OCI-LY3 (cell line): ENCODE results near the gene RALY.

ENCODE experiments used
- H2AFZ ChIP-seq: fragments of 200-600, 300-600 bp; shearing (Covaris generic); 2 replicates; pipeline ENCODE4 v1.6.0; 2014; ENCODE audit warnings: antibody characterized with exemption, low read depth, low read length
- H3K27ac ChIP-seq: fragments of 200-600, 300-600 bp; sonication (generic); 2 replicates; pipeline ENCODE4 v1.5.1; 2014; ENCODE audit warnings: mild to moderate bottlenecking, low read length, moderate library complexity, mixed read lengths
- H3K27me3 ChIP-seq: fragments of 200-600, 300-600 bp; sonication (generic); 2 replicates; pipeline ENCODE4 v1.6.1; 2014; ENCODE audit warnings: low read depth, low read length, mixed read lengths
- H3K36me3 ChIP-seq: fragments of 200-600, 300-600 bp; sonication (generic); replicated peaks from 2 replicates; pipeline ENCODE3; 2014; ENCODE audit warnings: low read depth, low read length, mixed read lengths
- H3K4me1 ChIP-seq: fragments of 300-600, 200-600 bp; sonication (generic); 2 replicates; pipeline ENCODE4 v1.6.1; 2014; ENCODE audit warnings: low read length, mixed read lengths
- H3K4me2 ChIP-seq: fragments of 200-600, 300-600 bp; sonication (generic); 2 replicates; pipeline ENCODE4 v1.6.1; 2014; ENCODE audit warnings: low read length, mixed read lengths
- H3K4me3 ChIP-seq: fragments of 300-600, 200-600 bp; sonication (generic); 2 replicates; pipeline ENCODE4 v1.5.1; 2014; ENCODE audit warnings: antibody characterized with exemption, mild to moderate bottlenecking, low read length, moderate library complexity
- H3K79me2 ChIP-seq: fragments of 300-600, 200-600 bp; shearing (Covaris generic); 2 replicates; pipeline ENCODE4 v1.6.1; 2014; ENCODE audit warnings: mild to moderate bottlenecking, low read length, mixed read lengths
- H3K9ac ChIP-seq: fragments of 300-600, 200-600 bp; shearing (Covaris generic); 2 replicates; pipeline ENCODE4 v1.6.0; 2014; ENCODE audit warnings: mild to moderate bottlenecking, low read length, moderate library complexity
- H3K9me3 ChIP-seq: fragments of 200-600, 300-600 bp; shearing (Covaris generic); 2 replicates; pipeline ENCODE4 v1.6.1; 2014; ENCODE audit warnings: low read length, mixed read lengths; ENCODE audit not compliant: insufficient read depth
- H4K20me1 ChIP-seq: fragments of 200-600, 300-600 bp; sonication (generic); 2 replicates; pipeline ENCODE4 v1.6.1; 2016; ENCODE audit warnings: low read length, mixed read lengths; ENCODE audit not compliant: insufficient read depth
- EZH2phosphoT487 ChIP-seq: fragments of 200-600 bp; shearing (Covaris generic); IDR thresholded peaks from 2 replicates; pipeline ENCODE4 v1.6.1; 2018; ENCODE audit warnings: antibody characterized with exemption, mixed run types, low read depth
- TF ChIP-seq, protein P1 (sequence below): fragments of 200-600, 300-600 bp; sonication (generic); IDR thresholded peaks from 2 replicates; pipeline ENCODE4 v1.5.1; 2014; ENCODE audit warnings: antibody characterized with exemption, low read length, low read depth

RALY gene

DNA sequence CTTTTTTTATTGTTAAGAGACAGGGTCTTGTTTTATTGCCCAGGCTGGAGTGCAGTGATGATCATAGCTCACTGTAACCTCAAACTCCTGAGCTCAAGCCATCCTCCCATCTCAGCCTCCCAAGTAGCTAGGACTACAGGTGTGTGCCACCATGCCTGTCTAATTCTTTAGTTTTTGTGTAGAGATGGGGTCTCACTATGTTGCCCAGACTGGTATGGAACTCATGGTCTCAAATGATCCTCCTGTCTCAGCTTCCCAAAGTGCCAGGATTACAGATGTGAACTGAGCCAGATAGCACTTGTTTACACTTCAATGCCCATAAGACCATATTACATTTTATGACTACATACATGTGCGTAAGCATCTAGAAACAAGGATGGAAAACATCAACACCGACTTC lies 100.2 kb downstream of the RALY start:
- Histone ChIP-seq H3K4me3 (no peak overlapping the region), H3K36me3 (peaks cover 87% of the 10 kb centered on the region), H3K27ac (no peak overlapping the region), H3K9ac (no peak overlapping the region), H3K27me3 (no peaks in the 10 kb centered on the region), H3K79me2 (peaks cover 34% of the 10 kb centered on the region), H3K4me2 (no peak overlapping the region), H4K20me1 (0 out of 2 replicates have a peak, but pooled peaks cover 16% of the 10 kb centered on the region), H2AFZ (no peak overlapping the region), H3K9me3 (no peaks in the 10 kb centered on the region), H3K4me1 (no peaks in the 10 kb centered on the region)
- TF ChIP-seq, protein P1, sequence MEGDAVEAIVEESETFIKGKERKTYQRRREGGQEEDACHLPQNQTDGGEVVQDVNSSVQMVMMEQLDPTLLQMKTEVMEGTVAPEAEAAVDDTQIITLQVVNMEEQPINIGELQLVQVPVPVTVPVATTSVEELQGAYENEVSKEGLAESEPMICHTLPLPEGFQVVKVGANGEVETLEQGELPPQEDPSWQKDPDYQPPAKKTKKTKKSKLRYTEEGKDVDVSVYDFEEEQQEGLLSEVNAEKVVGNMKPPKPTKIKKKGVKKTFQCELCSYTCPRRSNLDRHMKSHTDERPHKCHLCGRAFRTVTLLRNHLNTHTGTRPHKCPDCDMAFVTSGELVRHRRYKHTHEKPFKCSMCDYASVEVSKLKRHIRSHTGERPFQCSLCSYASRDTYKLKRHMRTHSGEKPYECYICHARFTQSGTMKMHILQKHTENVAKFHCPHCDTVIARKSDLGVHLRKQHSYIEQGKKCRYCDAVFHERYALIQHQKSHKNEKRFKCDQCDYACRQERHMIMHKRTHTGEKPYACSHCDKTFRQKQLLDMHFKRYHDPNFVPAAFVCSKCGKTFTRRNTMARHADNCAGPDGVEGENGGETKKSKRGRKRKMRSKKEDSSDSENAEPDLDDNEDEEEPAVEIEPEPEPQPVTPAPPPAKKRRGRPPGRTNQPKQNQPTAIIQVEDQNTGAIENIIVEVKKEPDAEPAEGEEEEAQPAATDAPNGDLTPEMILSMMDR = no peak
- TF ChIP-seq EZH2phosphoT487 = no peak

DNA sequence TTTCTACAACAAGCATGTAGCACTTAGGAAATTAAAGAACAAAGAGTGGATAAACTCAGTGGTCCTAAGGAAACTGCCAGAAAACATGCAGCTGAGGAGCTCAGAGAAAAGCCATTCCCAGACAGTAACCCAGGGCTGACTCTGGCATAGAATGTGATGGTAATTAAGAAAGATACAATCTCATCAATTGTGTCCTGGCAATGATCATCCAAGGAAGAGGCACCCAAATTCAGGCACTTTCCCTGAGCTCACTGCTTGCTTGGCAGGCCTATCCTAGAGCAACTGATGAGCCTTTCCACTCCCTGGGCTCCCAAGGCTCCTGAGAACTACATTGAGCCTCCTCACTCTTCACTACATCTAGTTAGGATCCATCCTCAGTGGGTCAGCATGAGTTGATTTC lies 102.1 kb downstream of the RALY start:
- no peaks in the 10 kb centered on the region for H3K9me3 ChIP-seq
- peaks cover 42% of the 10 kb centered on the region for H3K79me2 ChIP-seq
- no peak overlapping the region for H3K4me2 ChIP-seq
- H3K27me3 ChIP-seq = no peaks in the 10 kb centered on the region
- no peaks in the 10 kb centered on the region for H3K4me1 ChIP-seq
- TF ChIP-seq, protein P1 = no peak
- TF ChIP-seq EZH2phosphoT487 = no peak
- peaks cover 21% of the 10 kb centered on the region for H4K20me1 ChIP-seq
- no peak overlapping the region for H3K9ac ChIP-seq
- H3K27ac ChIP-seq = no peak overlapping the region
- H3K4me3 ChIP-seq = no peak overlapping the region
- no peak overlapping the region for H2AFZ ChIP-seq
- H3K36me3 ChIP-seq = peaks cover 86% of the 10 kb centered on the region

DNA sequence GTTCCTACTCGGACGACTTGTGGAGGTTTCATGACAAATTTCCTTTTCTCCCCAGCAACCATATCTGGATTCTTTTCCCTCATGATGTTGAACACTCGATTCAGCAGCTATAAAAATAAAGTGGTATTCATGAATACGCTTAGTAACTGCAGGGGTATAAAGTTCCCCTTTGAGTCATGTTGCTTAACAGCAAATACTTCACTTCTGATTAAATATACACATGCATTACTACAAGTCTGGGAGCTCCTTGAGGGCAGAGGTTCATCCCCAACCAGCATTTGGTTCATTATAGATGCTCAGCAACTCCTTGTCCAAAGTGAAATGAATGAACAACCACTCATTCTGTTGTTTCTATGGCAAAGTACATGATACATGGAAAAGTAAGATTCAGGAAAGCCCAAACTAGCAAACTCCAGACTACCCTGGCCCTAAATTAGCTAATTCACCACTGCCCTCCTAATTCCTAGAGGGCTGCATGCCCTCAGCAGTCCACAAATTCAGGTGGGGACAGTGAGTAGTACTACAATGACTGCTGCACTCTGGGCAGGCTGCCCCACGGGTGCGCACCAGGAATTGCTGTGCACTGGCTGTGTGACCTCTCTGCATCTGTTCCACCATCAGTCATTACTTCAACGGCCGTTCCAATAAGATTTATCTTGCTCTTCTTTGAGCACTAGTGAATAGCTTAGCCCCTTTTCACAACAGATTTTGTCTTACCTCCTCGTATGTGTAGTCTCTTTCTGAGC lies 103.2 kb downstream of the RALY start:
- no peak overlapping the region for H3K27ac ChIP-seq
- no peaks in the 10 kb centered on the region for H3K4me1 ChIP-seq
- no peaks in the 10 kb centered on the region for H3K9me3 ChIP-seq
- H3K79me2 ChIP-seq = peaks cover 53% of the 10 kb centered on the region
- H3K27me3 ChIP-seq = no peaks in the 10 kb centered on the region
- H3K36me3 ChIP-seq = peaks cover 88% of the 10 kb centered on the region
- no peak overlapping the region for H3K9ac ChIP-seq
- TF ChIP-seq, protein P1 = no peak
- no peak for TF ChIP-seq EZH2phosphoT487
- H4K20me1 ChIP-seq = peaks cover 24% of the 10 kb centered on the region
- H3K4me2 ChIP-seq = no peak overlapping the region
- H2AFZ ChIP-seq = no peak overlapping the region
- no peak overlapping the region for H3K4me3 ChIP-seq

DNA sequence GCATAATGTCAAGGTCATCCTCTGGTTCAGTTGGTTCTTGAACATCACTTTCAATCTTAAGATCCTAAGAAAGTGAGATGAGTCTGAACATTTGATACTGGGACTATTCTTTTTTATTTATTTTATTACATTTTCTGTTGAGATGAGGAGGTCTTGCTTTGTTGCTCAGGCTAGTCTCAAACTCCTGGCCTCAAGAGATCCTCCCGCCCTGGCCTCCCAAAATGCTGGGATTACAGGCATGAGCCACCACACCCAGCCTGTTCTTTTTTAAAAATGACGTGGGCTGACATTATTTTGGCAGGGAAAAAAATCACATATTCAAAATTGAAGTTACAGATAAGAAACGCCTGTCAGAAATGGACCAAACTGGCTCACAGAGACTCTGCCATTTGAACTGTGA lies 104.9 kb downstream of the RALY start:
- H3K4me3 ChIP-seq = no peak overlapping the region
- H2AFZ ChIP-seq = no peak overlapping the region
- H3K79me2 ChIP-seq = peaks cover 60% of the 10 kb centered on the region
- no peak overlapping the region for H3K9ac ChIP-seq
- no peak overlapping the region for H3K27ac ChIP-seq
- no peaks in the 10 kb centered on the region for H3K27me3 ChIP-seq
- no peak for TF ChIP-seq EZH2phosphoT487
- TF ChIP-seq, protein P1 = no peak
- H3K36me3 ChIP-seq = peaks cover 90% of the 10 kb centered on the region
- H3K4me2 ChIP-seq = no peak overlapping the region
- H4K20me1 ChIP-seq = peaks cover 32% of the 10 kb centered on the region
- no peaks in the 10 kb centered on the region for H3K9me3 ChIP-seq
- no peaks in the 10 kb centered on the region for H3K4me1 ChIP-seq
